Astrocyte of the spinal cord (primary cell): ENCODE results near the gene BCAM.
"Not testable (repeated sequence)": the region's sequence is repeated elsewhere in the genome, so short reads cannot be mapped to it uniquely, and the experiment has no call there.

Experiments
- DNase-seq: peaks from one replicate; pipeline ENCODE4 v3.0.0; 2011; ENCODE audit warnings: low read depth, low spot score
- H3K4me3 ChIP-seq: 2 replicates; pipeline ENCODE4 v1.5.1; 2011; ENCODE audit warnings: low read depth, mild to moderate bottlenecking, low read length, moderate library complexity
- CTCF ChIP-seq: IDR thresholded peaks from 2 replicates; pipeline ENCODE4 v1.5.1; 2012; ENCODE audit warnings: low read depth, mild to moderate bottlenecking, low read length, inconsistent platforms
- in situ Hi-C: cut with HindIII; loops from 2 replicates; pipeline ENCODE4 v1.10.0; 2017; ENCODE audit warnings: low sequenced_read_pairs

The BCAM gene

GRCh38 chr19:44770550-44771257, 38.2 kb upstream of the BCAM start:
- peak; percentile 93 for DNase-seq
- TF ChIP-seq CTCF: peak; percentile 72
- in situ Hi-C loops: no loop called here
- no peak overlapping the region for H3K4me3 ChIP-seq

- DNase-seq, H3K4me3 ChIP-seq, in situ Hi-C loops: not testable (repeated sequence)
Observed at GRCh38 chr19:44772144-44772543, 36.8 kb upstream of the BCAM start.

GRCh38 chr19:44772959-44773358, 35.9 kb upstream of the BCAM start:
- DNase-seq: no peak
- in situ Hi-C loops: no loop called here
- no peak for TF ChIP-seq CTCF
- H3K4me3 ChIP-seq: no peak overlapping the region

- no peak overlapping the region for H3K4me3 ChIP-seq
- TF ChIP-seq CTCF: no peak
- no peak for DNase-seq
- in situ Hi-C loops: no loop called here
Observed at GRCh38 chr19:44775676-44776240, 33.1 kb upstream of the BCAM start.

- in situ Hi-C loops: no loop called here
- no peak for DNase-seq
- no peak overlapping the region for H3K4me3 ChIP-seq
- TF ChIP-seq CTCF: no peak
Observed at GRCh38 chr19:44776402-44777096, 32.4 kb upstream of the BCAM start.

- in situ Hi-C loops: no loop called here
- TF ChIP-seq CTCF: peak; percentile 11
- DNase-seq: no peak
- H3K4me3 ChIP-seq: no peak within 1 kb of the TSS
Observed at GRCh38 chr19:44777715-44778347, 31.1 kb upstream of the BCAM start, which contains the start of gene CBLC. TSS of gene CBLC (plus strand) at chr19:44777890. CDS start at chr19:44777932, 42 bp downstream.

- TF ChIP-seq CTCF: no peak
- in situ Hi-C loops: no loop called here
- DNase-seq: no peak
- no peak overlapping the region for H3K4me3 ChIP-seq
Observed at GRCh38 chr19:44779150-44779549, 29.8 kb upstream of the BCAM start.

- in situ Hi-C loops, H3K4me3 ChIP-seq, DNase-seq: not testable (repeated sequence)
Observed at GRCh38 chr19:44781694-44782093, 27.2 kb upstream of the BCAM start.
